Cardiac fibroblast (primary cell): Measurements from ENCODE around the gene SAMD11.
"Not testable (repeated sequence)": the region's sequence is repeated elsewhere in the genome, so short reads cannot be mapped to it uniquely, and the experiment has no call there.

Experiments
- DNase-seq, 2 donors: peaks; one replicate each; pipeline versions ENCODE4 v3.0.0 to v3.0.0-alpha.2; 2010; ENCODE audit warnings: low read depth in 2 of 2
- H3K4me3 ChIP-seq, 2 donors: replicated peaks in 1 of 2; 1 replicate in 1 of 2; 2 replicates in 1 of 2; pipeline ENCODE4 v1.5.1; 2011; ENCODE audit warnings: low read depth in 2 of 2, low read length in 2 of 2, mild to moderate bottlenecking in 2 of 2, moderate library complexity in 1 of 2
- CTCF ChIP-seq: IDR thresholded peaks from one replicate; pipeline ENCODE4 v1.5.1; 2011; ENCODE audit warnings: low read depth, mild to moderate bottlenecking, low read length, inconsistent platforms

The SAMD11 gene

GRCh38 chr1:973459-974292 lies 50.0 kb downstream of the SAMD11 start:
- DNase-seq: no peak
- TF ChIP-seq CTCF: no peak
- no peak overlapping the region for H3K4me3 ChIP-seq

GRCh38 chr1:974293-974640 lies 50.5 kb downstream of the SAMD11 start:
- no peak for TF ChIP-seq CTCF
- no peak overlapping the region for H3K4me3 ChIP-seq

GRCh38 chr1:974687-975328 lies 51.1 kb downstream of the SAMD11 start:
- no peak for DNase-seq
- no peak for TF ChIP-seq CTCF
- no peak overlapping the region for H3K4me3 ChIP-seq

More at GRCh38 chr1:974293-974640, 50.5 kb downstream of the SAMD11 start:
- no peak for DNase-seq

GRCh38 chr1:975365-975764 lies 51.6 kb downstream of the SAMD11 start:
- no peak for TF ChIP-seq CTCF
- no peak overlapping the region for H3K4me3 ChIP-seq
- DNase-seq: no peak

- H3K4me3 ChIP-seq: peak overlapping the region in 1 of 2 donors; percentile 11
- DNase-seq: peak; percentile 58 to 61
- peak; percentile 65 for TF ChIP-seq CTCF
These were observed 52.4 kb downstream of the SAMD11 start for GRCh38 chr1:975896-976683.

GRCh38 chr1:976791-977190 lies 53.1 kb downstream of the SAMD11 start:
- not testable (repeated sequence) for DNase-seq, H3K4me3 ChIP-seq
